Stimulated activated CD8-positive, alpha-beta memory T cell treated with anti-CD3 and anti-CD28 coated beads, Interleukin-4, amount 100 ng/mL, for 4 hours (primary cell): Measurements from ENCODE around the gene TMEM135.
"Not testable (repeated sequence)": the region's sequence is repeated elsewhere in the genome, so short reads cannot be mapped to it uniquely, and the experiment has no call there.

Experiments used
- DNase-seq, 2 donors: peaks; one replicate each; pipeline ENCODE4 v3.0.0-alpha.2; 2020; ENCODE audit warnings: low read depth in 2 of 2, low spot score in 1 of 2

Gene TMEM135

DNA sequence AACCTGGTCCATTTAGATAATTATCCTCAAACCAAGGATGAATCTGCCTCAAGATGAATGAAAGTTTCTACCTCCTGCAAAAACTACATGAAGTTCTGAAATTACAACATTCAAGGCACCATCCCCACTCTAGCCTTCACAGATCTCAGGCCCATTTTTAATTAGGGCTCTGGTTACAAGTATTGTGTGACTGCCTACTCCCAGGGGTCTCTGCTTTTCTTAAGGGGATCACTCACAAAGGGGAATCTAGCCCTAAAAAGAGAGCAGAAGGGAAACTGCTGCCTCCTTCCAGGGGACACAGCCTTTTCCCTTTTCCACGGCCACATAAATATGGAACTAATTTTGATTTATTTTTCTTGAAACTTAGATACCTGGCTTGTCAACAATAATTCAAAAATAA lies 17.4 kb upstream of the TMEM135 start:
- no peak for DNase-seq

DNA sequence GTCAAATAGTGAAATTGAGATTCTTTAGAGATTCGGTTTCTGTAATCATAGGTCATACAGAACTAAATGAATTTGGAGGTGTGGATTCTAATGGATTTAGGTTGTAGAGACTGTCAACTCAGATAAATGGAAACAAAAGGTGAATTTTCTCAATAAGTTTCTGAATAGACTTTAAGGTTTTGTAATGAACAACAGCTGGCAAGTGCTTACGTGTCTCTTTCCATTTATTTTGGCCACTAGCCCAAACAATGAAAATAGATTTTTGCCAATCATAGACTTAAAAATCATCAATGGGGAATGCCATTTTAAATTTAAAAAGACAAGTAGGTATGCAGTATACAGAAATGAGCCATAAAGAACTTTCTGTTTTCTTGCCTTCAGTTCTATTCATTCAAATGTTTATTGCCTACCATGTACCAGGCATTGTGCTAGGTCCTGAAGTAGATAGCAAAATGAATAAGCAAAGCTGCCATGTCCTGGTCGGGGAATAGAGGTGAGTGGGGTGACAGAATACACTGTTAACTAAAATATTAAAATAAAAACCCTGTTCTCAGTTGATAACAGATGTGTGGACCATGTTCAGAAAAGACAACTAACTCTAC lies 16.9 kb upstream of the TMEM135 start:
- DNase-seq: no peak

DNA sequence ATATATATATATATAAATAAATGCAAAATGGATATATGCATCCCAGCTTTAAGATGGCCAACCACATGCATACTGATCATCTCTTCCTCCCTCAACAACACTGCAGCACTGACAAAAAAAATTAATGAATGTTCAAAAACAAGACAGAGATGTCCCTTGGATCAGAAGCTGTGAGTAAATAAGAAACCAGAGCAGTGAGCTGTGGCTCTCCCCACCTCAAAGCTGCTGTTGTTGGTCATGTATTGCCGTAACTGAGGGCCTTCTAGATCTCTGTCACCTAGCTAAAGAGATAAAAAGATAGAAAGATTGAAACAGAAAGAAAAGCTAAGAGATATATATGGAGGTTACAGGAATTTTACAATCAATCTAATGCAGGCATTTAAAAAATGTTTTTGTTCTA lies 15.5 kb upstream of the TMEM135 start:
- no peak for DNase-seq

DNA sequence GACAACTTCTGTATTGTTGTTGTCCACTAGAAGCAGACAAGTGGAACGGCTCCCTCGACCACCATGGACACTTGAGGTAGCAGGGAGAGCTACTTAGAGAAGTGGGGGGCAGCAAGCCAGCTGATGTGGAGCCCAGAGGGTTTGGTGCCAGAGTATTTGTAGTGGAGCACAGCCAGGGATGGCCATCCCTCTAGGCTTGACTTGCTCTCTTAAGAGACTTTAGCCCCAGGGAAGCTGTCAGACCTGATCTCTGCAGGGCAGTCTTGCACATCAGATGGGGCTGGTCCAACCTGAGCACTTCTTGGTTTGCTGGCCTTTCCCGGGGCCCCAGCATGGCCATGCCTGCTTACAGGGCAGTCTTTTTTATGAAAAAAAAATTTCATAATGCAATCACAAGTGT lies 15.0 kb upstream of the TMEM135 start:
- DNase-seq: no peak

DNA sequence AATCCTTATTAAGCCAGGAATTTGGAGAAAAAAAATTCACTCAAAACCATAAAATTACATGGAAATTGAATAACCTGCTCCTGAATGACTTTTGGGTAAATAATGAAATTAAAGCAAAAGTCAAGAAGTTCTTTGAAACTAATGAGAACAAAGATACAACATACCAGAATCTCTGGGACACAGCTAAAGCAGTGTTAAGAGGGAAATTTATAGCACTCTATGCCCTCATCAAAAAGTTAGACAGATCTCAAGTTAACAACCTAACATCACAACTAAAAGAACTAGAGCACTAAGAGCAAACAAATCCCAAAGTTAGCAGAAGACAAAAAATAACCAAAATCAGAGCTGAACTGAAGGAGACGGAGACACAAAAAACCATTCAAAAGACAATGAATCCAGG lies 11.3 kb upstream of the TMEM135 start:
- not testable (repeated sequence) for DNase-seq

DNA sequence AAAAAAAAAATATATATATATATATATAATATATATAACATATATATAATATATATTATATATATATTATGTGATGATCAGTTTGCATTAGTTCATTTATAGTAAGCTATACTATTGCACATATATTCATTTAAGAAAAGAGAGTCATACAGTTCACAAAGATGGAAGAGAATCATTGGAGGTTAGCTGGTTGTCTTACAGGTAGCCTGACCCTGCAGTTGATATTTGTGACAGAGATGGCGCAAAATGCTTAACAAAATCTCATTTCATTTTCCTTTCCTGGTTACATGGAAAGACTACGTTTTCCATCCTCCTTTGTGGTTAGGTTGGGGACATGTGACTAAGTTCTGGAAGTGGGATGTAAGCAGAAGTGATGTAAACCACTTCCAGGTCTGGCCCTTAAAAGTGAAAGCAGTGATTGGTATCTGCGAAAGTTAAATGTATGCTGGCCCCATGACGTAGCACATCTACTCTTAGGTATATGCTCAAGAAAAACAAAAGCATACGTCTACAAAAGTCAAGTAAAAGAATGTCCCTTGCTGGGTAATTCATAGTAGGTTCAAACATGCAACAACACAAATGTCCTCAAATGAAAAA lies 7.2 kb upstream of the TMEM135 start:
- no peak for DNase-seq

DNA sequence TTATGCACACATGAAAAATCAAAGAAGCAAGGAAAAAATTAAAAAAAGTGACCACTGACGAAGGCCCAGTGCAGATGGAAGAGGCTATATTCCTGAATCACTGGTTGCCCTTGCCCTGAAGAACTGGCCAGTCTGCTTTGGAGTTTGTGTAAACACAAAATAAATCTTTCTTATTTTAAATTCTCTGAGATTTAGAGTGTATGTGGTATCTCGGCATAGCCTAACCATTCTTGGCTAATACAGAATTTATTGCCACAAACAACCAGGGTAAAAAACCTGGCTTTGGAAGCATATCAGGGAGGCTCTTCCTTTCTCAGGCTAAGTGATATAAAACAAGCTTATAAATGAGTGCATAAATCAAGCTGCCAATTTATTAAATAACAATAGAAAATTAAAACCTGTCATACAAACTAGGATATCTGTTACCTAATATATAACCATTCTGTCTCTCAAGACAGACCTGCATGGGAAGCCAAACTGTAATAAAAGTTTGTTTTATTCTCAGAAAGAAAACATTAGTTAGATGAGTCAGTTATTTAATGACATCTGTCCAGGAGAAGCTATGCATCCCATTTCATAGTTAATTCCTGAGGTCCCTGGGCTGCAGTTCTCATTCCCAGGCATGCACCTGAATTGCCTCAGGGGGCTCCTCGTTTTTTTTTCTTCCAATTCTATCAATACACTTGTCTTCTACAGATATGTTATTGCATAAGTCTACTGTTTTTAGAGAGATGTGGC lies 6.1 kb upstream of the TMEM135 start:
- no peak for DNase-seq

DNA sequence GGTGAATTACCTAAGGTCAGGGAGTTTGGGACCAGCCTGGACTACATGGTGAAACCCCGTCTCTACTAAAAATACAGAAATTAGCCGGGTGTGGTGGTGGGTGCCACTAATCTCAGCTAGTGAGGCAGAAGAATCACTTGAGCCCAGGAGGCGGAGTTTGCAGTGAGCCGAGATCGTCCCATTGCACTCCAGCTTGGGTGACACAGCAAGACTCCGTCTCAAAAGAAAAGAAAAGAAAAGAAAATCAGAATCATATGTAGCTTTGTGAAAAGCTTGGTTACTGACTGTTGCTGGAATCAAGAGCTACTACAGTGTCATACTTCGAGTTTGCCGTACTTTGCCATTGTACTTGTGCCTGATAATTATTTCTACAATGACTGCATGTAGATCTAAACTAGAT lies 4.2 kb upstream of the TMEM135 start:
- DNase-seq: no peak

DNA sequence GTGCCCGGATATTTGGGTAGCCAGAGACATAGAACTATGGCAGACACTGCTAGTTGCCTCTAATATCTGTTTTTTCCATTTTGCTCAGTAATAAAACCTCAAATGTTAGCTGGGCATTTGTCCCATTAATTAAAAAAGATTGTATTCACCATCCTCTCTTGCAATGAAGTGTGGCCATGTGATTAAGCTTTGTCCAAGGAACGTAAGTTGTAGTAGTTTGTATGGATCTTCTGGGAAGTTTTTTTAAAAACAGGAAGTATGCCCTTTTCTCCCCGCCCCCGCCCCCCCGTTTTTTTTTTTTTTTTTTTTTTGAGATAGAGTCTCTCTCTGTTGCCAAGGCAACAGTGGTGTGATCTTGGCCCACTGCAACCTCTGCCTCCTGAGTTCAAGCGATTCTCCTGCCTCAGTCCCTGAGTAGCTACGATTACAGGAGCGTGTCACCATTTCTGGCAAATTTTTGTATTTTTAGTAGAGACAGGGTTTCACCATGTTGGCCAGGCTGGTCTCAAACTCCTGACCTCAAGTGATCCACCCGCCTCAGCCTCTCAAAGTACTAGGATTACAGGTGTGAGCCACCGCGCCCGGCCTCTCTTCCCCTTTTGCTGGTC lies 1.7 kb upstream of the TMEM135 start:
- DNase-seq: no peak

DNA sequence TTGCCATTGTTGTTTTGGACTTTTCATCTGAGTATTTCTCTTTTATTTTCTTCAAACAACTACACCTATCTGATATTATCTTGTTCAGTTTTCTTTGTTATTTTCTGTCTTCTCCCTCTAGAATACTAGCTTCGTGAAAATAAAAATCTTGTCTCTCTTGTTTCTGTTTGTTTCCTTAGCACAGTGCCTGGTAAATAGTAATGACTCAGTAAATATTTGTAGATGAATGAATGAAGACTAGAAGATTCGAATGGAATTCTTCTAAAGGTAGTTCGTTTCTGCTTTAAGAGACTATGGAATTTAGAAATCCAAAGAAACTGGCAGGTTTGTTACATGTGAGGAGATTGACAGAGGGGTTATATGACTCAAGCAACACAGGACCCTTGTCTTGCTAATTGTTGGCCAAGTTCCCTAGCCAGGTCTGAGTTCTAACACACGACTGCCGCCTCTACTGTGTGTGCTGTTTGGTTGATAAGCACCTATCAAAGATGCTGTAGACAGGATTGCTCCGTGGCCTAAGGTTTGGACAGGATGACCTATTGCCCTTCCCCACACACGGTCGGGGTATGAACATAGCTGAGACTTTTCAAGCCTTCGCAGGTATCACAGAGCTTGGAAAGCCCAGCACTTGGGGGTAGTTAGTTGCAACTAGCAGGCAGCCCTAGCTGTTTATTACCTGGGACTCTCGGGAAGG lies 831 bp upstream of the TMEM135 start:
- no peak for DNase-seq

DNA sequence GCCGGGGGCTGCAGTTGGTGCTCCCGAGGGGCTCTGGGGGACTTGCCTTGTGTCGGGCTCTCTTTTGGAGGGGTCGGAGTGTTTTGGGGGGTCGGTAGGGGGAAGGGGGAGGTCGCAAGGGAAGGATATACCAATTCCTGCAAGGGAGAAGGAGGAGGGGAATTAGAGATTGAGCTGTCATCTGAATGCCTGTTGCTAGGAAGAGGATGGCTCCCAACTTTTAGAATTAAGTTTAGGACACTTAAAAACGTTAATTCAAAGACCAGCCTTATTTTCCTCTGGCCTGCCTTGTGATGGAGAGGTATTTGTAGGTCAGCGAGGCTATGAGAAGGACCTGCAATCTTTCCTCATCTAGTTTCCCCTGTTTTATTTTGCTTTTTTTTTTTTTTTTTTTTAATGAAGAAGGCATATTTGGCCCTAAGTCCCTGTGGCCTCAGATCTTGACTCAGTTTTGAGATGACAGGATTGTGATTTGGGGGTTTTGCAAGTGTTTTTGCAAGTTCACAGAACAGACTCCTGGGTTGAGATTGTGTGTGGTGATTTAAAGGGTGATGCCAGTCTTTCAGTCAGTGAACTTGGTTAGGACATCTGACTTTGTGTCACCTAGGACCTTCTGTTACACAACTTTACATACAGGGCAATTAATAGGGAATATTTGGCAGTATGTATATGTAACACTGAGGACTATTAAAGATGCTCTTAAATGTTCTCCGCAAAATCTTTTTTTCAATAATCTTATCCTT lies 672 bp downstream of the TMEM135 start:
- DNase-seq: no peak

DNA sequence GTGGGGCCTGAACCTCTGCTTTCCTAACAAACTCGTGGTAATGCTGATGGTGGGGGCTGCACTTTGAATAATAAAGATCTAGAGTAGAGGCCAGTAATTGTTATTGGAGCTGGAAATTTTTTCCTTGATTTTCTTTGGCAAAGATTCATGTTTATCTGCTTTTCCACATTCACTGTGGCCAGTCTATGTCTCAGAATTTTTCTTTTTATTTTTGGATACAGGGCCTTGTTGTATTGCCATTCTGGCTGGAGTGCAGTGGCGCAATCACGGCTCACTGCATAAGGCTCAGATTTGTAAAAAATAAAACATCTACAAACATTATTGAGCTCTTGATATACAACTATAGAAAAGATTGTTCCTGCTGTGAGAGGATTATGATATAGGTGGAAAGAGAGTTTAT lies 1.6 kb downstream of the TMEM135 start:
- DNase-seq: no peak

DNA sequence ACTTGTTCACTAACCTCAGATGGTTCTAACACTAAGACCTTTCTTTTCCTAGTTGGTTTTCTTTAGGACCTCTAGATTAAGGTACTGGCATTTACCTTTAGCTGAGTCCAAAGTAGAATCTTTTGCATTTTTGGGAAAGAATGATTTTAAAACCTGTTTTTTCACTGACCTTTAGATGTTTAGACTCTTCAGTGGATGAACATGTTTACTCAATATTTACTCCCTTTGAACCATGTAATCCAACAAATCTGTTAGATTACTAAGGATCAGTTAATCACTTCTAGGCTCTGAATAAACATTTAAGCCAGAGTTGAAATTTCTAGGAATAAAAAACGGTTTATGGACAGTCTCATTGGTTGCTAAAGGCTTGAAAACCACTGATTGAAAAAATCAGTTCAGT lies 6.2 kb downstream of the TMEM135 start:
- DNase-seq: no peak

DNA sequence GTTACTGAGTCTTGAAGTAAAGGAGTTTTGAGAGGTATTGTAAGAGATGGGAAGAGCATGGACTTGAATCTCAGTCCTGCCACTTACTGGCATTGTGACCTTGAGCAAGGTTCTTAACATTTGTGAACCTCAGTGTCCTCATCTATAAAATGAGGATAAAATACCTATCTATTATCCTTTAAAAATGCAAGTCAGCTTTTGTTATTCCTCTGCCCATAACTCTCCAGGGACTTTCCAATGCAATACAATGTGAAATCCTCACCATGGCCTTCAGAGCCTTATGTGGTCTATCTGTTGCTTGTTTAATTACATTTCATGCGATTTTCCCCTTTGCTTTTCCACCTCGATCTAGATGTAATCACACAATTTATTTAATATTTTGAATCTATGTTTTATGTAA lies 9.1 kb downstream of the TMEM135 start:
- DNase-seq: no peak

DNA sequence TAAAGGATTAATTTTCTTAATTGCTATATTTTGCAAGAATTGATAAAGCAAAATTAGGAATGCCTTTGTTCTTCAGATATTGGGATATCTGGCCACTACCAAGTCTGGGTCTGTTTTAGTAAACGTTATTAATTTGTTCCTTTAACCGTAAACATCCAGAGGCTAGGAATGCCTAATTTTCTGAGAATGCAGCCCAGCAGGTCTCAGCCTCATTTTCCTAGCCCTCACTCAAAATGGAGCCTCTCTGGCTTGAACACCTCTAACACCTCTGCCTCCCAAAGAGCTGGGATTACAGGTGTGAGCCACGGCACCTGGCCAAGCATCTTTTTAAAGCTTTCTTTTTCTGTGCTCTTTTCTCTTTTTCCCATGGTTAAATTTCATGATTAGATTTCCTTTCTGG lies 18.4 kb downstream of the TMEM135 start:
- DNase-seq: no peak

DNA sequence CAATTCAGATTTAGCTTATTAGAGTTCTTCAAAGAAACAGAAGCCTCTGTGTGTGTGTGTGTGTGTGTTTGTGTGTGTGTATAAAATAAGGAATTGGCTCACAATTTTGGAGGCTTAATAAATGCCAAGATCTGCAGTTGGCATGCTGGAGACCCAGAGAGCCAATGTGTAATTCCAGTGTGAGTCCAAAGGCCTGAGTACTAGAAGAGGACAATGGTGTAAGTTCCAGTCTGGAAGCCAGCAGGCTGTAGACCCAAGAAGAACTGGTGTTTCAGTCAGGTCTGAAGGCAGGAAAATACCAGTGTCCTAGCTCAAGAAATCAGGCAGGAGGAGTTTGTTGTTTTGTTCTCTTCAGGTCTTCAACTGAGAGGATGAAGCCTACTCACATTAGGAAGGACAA lies 20.0 kb downstream of the TMEM135 start:
- DNase-seq: no peak

DNA sequence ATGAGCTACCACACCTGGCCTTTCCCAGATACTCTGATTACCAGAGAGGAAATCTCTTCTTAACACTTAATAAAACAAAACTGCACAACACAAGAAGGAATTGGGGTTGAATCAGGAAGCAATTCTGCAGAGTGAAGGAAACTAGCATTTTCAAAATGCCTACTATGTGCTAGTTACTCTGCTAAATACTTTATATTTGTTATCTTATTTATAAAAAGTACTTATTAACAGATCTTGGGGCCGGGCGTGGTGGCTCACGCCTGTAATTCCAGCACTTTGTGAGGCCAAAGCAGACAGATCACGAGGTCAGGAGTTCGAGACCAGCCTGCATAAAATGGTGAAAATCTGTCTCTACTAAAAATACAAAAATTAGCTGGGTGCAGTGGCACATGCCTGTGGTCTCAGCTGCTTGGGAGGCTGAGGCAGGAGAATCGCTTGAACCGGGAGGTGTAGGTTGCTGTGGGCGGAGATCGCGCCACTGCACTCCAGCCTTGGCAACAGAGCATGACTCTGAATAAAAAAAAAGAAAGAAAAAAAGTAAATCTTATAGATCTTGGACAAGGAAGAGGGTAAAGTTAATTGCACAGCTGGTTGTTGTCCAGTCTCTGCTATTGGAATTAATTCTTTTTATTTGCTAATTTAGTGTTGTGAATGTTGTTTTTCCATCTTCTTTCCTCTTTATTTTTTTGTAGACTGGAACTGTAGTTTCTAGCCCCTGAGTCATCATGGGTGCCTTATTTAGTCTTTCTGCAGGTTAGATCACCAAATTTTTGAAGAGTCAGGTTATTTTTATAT lies 22.1 kb downstream of the TMEM135 start:
- no peak for DNase-seq

DNA sequence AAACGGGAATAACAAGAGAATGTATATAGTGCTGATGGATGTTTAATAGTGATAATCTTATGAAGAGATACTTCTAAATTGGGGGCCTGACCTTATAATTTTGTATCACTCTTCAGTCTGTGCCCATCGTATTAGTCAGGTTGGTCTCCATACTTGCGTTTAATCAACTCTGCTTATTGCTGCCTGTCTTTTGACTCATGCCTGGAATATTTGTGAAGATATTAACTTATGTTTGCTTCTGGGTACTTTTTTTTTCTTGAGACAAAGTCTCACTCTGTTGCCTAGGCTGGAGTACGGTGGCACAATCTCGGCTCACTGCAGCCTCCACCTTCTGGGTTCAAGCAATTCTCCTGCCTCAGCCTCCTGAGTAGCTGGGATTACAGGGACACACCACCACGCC lies 24.0 kb downstream of the TMEM135 start:
- DNase-seq: no peak

DNA sequence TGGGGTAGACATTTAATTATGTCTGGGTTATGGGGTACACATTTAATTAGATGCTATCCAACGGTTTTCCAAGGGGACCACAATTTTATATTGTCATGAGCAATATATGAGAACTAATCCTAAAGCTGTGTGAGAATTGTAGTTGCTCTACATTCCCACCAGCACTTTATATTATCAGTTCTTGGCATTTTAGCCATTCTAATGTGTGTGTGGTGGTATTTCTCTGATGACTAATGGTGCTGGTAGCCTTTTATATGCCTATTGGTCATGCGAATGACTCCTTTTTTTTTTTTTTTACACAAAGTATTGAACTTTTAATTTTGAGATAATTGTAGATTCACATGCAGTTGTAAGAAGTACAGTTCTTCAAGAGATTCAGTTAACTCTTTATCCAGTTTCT lies 26.2 kb downstream of the TMEM135 start:
- no peak for DNase-seq

DNA sequence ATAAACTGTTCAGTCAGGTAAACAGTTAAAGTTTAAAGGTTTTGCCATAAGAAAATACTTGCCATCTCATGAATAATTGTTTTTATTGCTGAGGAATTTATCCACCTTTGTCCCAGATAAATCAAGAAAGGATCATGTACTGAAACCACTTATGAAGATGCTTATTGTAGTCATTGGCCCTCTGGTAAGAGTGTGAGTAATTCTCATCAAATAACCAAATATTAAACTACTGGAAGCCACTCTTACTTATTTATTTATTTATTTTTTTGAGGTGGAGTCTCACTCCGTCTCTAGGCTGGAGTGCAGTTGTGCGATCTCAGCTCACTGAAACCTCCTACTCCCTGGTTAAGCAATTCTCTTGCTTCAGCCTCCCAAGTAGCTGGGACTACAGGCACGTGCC lies 35.1 kb downstream of the TMEM135 start:
- DNase-seq: no peak
